ENCODE measurements around the gene ANKRD44. TPM values are rescaled to one million over a fixed set of nuclear protein-coding genes. Genes with fewer than 3 reads are reported as not detected.
"Not testable (repeated sequence)": the region's sequence is repeated elsewhere in the genome, so short reads cannot be mapped to it uniquely, and the experiment has no call there.

ANKRD44 gene
- 10 to 100 TPM; 20.4 to 36.3 (median 25.8) TPM for polyA plus RNA-seq (ENCODE audit: insufficient read depth in 1 of 5, insufficient read length in 5 of 5, low replicate concordance in 1 of 5)
- long read RNA-seq, donor 1, full-length matches to known transcripts = 2 of 2 reads
- long read RNA-seq, donor 1, partial matches to known transcripts = 0 of 2 reads
- long read RNA-seq, donor 1, other reads (novel, unspliced or antisense) = 0 of 2 reads
- long read RNA-seq, donor 2, partial matches to known transcripts = 0 of 2 reads
- long read RNA-seq, donor 2, other reads (novel, unspliced or antisense) = 0 of 2 reads
- long read RNA-seq, donor 3, full-length matches to known transcripts = 2 of 2 reads
- long read RNA-seq, donor 3, partial matches to known transcripts = 0 of 2 reads
- long read RNA-seq, donor 3, other reads (novel, unspliced or antisense) = 0 of 2 reads
- long read RNA-seq, donor 4, full-length matches to known transcripts = 2 of 2 reads
- long read RNA-seq, donor 4, partial matches to known transcripts = 0 of 2 reads
- long read RNA-seq, donor 4, other reads (novel, unspliced or antisense) = 0 of 2 reads
- long read RNA-seq, donor 5, full-length matches to known transcripts = 2 of 2 reads
- long read RNA-seq, donor 5, partial matches to known transcripts = 0 of 2 reads
- long read RNA-seq, donor 5, other reads (novel, unspliced or antisense) = 0 of 2 reads
- long read RNA-seq, donor 6 = 0 reads
- long read RNA-seq, donor 7 = 0 reads
- long read RNA-seq, donor 8 = 0 reads

DNA sequence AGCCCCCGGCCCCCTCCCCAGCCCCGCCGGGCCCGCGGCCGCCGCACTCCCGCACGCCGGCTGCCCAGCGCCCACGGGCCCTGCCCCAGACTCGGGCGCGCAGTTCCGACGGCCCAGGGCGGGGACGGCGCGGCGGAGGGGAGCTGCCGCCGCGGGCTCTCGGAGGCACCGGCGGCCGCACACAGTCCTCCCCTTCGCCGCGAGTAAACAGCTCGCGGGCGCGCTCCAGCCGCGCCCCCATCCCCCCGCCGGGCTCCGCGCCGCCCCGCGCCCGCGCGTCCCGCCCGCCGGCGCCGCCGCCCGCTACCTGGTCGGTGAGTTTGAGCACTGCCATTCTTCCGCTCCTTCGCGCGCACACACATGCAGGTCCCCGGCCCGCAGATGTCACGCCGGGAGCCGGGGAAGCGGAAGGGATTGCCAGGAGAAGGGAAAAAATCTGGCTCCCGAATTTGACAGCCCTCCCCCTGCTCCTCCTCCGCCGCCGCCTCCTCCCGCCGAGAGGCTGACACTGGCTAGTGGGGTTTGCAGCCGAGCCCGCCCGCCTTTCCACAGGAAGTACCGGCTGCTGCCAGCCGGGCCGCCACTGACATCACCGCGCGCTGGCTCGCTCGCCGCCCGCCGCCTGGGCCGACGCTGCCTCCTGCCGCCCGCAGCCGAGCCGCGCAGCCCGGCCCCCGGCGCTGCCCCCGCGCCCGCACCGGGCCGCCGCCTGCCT is at the start of gene ANKRD44:
Gene ANKRD44 (minus strand): TSS at position 510 of the 715 bp plus-strand sequence. CDS start 176 bp downstream, at position 334.
- DNase-seq = peak; percentile 80 to 85

DNA sequence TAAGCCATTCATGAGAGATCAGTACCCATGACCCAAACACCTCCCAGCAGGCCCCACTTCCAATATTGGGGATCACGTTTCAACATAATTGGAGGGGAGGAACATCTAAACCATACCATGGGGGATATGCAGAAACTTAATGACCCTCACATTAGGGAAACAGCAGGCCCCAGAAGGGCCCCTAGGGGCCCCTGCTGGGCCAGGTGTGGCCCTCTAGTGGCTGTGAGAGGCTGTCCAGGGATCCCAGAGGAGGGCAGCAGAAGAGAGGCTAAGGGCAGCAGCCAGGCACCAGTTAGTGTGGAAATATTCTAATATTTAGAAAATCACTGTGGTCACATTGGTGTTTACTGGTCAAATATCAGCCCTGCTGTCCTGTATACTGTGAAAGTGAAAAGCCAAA is 49.3 kb upstream of the ANKRD44 start:
- DNase-seq = no peak

DNA sequence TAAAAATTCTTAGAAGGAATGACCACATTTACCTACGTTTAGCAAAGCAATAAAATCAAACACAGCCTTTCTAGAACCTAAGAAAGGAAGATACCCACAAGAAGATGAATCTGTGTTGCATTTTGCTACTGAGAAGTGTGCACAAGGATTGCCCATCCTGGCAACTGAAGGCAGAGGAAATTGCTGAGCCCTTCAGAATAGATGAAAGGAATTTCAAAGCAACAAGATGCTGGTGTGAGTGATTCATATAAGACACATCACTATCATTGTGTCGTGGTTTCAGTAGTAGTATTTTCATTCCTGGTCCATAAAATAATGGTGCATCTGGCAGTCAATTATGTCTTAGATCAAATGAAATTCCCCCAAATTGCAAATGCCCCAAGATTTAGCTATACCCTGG is 48.4 kb upstream of the ANKRD44 start:
- no peak for DNase-seq

DNA sequence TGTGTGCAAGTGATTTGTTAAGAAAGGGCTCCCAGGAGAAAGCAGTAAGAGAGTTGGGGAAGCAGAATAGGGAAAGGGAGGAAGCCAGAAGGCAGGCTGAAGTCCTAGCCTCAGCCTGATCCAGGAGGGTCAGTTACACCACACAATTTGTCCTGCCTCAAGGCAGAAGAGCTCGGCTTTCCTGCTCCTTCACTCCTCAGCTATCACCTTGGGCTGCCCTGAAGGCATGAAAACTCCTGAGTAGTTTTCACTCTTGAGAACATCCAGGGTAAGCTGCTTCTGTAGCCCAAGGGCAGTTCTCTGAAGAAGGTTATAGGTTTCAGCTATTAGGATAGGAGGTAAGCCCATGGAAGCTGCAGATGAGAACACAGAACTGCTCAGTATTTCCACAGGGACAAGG is 47.4 kb upstream of the ANKRD44 start:
- DNase-seq = no peak

DNA sequence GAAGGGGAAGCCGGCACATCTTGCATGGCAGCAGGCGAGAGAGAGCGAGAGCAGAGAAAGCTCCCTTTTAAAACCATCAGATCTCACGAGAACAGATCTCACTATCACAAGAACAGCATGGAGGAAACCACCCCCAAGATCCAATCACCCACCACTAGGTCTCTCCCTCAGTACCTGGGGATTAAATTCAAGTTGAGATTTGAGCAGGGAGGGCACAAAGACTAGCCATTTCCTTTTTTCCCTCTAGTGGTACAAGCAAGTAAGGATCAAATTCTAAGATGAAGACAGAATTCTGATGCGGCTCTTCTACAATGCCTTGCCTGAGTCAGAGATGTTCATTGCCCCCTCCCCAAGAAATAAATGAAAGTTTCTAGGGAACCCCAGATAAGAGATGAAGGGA is 45.6 kb upstream of the ANKRD44 start:
- no peak for DNase-seq

DNA sequence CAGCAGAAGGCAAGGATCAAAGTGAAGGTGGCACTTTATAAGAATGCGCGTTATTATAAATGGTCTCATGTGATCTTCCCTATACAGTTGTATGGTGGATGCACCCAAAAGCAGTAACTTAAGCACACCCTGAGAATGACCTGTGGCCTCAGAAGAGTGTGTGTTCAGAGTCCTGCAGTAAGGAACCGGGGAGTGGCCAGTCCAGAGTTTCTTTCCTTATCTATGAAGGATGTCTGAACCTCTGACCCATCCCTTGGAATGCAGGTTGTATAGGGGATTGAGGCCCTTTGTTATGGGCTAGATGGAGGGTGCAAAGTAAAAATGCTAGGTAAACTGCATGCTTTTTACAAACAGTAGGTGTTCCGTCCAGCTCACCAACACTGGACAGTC is 43.6 kb upstream of the ANKRD44 start:
- DNase-seq = no peak

DNA sequence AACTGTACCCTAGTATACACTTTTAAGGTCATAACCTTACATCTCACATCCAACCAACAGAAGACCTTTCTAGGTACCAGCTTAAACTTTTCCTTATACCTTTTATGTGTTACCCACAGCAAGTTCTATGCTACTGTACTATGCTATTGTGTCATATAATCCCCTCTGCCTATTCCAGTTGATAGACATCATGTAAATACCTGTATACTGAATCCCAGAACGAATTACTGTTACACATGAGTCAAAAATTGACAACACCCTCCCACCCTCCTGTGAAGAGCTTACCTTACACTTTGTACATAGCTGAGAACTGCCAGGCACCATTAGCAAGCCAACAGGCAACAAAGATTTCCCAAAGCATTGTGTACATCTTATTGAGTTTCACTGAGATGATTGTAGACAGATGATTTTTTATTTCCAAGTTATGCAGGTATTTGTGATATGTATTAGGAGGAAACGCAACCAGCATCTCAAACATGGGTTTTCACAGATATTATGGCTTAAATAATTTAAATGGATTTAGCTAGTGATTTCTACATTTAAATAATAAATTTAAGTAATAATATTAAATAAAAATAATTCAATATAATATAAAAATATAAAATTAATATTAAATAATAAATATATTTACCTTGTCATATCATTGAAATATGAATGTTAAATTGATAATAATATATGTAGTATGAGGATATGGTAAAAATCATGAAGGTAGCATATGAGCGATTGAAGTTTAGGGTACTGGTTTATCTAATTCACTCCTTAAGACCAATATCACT is 43.0 kb upstream of the ANKRD44 start:
- DNase-seq = no peak

DNA sequence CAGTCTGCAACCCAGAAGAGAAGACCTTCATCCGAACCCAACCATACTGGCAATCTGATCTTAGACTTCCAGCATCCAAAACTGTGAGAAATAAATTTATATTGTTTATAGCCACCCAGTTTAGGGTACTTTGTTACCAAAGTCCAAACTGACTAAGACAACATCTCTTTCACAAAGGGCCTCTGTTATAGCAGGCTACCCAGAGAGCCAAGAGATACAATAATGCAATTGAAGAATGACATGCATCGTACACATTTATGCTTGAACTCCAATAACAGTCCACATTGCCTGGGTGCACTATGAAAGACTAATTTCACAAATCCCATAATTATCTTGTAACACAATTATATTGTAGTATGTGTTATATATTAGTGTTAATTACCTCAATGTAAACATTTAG is 39.1 kb upstream of the ANKRD44 start:
- no peak for DNase-seq

DNA sequence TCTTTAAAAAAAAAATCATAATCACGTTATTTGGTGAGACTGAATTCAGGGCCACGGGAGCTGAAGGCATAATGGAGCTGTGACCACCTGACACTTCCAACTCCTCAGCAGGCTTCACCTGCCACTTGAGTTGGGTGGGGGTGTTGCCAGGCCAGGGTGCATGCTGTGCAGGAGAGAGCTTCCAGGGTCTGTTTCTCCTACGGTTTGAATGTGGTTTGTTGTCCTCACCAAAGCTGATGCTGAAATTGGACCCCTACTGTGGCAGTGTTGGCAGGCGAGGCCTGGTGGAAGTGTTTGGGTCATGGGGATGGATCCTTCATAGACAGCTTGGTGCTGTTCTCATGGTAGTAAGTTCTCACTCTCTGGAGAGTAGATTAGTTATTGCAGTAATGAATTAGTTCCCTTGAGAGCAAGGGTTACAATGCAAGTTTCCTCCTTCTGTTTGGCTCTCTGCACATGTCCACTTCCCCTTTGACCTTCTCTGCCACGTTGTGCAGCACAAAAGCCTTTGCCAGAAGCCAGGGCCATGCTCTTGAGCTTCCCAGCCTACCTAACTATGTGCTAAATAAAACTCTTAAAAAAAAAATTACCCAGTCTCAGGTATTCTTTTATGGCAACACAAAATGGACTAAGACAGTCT is 38.3 kb upstream of the ANKRD44 start:
- DNase-seq = no peak

DNA sequence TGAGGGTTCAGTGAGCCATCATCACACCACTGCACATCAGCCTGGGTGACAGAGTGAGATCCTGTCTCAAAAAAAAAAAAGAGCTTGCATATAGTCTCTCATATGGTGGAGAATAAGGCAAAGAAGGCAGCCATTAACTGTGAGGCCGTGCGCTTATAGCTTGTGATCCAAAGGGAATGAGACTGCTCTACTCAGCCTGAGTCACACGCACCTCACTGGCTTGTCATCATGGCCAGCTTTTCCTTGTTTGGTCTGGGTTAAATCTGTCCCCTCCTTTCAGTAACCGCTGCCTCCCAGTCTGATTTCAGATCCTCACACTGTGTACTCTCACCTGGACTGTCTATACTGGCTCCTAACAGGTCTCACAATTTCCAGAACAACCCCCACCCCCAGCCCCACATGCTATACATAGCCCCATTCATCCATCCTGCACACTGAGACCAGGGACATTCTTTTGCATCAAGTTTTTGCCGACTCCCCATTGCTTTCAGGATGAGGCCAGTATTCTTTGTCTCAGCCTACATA is 35.3 kb upstream of the ANKRD44 start:
- DNase-seq = no peak

DNA sequence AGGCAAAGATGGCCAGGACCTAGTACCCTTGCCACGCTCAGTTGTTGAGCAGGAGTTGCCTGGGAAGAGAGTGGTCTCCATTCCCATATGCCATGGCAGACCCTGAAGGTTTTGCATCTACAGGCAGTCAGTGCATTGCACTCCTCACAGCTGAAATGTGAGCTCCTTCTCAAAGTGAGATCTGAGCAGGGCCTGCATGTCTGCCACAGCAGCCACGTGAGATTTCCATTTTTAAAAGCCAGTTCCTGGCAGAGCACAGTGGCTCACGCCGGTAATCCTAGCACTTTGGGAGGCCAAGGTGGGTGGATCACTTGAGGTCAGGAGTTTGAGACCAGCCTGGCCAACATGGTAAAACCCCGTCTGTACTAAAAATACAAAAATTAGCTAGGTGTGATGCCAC is 33.4 kb upstream of the ANKRD44 start:
- DNase-seq = not testable (repeated sequence)

DNA sequence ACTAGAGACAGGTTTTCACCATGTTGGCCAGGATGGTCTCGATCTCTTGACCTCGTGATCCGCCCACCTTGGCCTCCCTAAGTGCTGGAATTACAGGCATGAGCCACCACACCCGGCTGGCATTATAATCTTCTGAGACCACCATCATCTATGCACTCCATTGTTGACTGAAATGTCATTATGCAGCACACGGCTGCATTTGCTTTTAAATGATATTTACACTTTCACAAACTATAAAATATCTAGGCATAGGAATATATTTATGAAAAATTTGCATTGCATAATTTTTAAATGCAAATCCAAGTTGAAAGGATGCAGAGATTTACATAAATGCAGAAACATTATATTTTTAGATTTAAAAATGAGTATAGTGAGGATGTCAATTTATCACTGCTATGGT is 30.0 kb upstream of the ANKRD44 start:
- no peak for DNase-seq

DNA sequence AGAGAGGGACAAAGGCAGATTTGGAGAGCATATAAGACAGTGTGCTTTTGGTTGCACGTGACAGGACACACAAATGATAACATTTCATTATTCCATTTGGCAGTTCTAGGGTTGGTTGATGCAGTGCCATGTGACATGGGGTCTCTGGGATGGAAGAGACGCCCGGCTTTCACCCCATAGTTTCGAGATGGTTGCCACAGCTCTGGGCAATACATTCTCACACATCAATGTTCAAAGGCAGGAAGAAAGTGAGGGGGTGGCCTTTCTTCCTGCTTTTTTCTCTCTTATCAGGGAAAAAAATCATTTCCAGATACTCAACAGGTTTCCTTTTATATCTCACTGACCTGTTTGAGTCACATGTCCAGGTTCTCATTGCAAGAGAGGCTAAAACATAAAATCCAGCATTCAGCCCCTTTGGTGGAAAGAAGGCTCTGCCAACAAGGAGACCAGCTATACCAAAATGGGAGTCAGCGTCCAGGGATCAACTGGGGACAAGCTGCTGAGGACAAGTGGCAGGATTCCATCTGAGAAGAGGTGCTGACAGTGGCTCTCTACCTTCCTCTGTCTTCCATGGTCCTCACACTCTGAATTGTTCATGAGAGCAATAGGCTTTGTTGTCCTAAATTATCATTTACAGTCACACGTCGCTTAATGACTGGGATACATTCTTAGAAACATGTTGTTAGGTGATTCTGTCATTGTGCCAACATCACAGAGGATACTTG is 29.1 kb upstream of the ANKRD44 start:
- DNase-seq = no peak

DNA sequence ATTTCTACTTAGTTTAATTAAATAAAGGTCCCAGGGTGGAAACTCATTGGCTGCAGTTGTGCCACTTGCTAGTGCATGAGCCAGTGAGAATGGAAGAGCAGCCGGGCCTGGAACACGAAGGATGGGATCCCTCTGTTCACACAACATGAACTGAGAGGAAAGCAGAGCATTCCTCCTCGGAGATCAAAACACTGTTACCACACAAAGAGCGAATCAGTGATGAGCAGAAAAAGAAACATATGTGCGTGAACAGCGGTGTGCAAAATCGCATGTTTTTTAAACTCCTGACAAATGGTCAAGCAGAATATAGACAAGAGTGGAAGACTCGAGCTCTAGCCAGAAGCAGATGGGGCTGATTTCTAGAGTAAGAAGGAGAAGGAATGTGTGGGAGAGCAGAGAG is 28.4 kb upstream of the ANKRD44 start:
- DNase-seq = no peak

DNA sequence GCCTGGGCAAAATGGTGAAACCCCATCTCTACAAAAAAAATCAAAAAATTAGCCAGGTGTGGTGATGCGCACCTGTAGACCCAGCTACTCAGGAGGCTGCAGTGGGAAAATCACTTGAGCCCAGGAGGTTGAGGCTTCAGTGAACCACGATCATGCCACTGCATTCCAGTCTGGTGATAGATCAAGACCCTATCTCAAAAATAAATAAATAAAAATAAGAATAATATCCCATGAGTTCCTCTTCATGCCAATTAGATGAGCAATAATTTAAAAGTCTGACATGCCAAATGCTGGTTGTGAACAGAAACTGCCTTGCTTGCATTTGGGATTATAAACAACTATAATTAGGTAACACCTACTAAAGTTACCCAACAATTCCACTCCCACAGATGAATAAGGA is 22.1 kb upstream of the ANKRD44 start:
- DNase-seq = no peak

DNA sequence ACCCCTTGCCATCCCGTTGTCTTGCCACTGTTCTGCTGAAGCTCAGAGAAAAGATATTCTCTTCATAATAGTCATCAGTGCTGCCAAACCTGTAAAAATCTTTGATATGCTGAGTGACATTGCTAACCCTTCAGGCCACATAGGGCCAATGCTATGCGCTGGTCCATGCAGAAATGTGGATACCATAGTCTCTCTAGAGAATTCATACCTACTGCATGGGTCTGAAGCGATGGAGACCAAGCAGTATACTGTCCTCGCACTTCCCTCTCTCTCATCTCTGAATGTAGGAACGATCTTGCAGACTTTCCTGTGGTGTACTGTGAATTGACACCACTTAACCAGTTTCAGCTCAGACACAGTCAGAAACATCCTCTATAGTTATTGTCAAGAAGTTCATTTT is 17.9 kb upstream of the ANKRD44 start:
- no peak for DNase-seq

DNA sequence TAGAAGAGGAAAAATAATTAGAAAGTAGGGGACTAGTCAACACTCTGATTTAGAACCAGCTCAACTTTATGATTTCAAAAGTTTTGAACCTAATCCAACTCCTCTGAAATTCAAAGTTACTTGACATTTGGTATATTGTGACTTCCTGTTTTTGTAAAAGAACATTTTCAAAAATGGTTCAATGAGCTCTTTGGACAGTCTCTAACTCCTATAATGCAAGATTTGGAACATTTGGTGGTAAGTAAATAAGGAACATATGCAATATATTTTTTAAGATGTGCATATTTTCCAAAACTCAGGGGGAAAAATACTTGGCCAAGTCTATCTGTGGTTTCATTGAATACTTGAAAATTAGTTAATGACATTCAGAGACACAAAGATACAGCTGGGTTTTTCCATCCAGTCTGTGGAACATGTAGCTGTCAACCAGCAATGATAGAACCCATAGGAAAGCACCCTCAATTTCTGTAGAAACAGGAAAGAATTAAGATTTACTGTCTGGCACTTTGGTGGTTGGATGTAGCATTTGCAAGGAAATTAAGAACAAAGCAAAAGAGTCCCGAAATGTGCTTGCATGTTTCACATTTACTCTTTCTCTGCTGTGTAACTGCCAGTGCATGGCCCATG is 17.0 kb upstream of the ANKRD44 start:
- no peak for DNase-seq

DNA sequence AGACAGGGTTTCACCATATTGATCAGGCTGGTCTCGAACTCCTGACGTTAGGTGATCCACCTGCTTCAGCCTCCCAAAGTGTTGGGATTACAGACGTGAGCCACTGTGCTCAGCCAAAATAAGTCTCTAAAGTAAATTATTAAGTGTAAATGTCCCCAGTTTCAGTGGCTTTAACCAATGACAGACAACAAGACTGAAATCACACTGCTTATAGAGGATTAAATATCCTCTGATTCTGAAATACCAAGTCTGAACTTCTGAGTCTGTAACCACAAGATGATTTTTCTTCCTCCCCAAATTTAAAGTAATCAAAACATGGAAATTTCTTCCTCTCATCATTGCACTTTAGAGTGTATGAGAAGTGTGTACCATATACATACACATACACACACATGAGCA is 16.5 kb upstream of the ANKRD44 start:
- no peak for DNase-seq

DNA sequence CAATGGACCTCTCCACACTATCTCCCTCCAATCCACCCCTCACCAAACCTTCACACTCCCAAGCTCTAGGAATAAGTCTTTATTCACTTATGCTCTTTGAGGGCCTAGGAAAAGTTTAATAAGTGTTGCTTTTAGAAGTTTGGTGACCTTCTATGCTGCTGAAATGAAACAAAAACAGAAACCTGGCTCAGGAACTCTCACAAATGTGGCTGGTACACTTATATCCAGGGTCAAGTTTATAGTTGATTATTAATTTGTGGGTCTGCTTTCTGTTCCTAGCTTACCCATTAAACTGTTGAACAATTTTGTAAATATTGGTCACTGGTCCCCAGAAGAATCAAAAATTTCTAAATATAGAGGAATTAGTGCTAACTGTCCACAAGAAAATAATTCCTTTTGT is 14.2 kb upstream of the ANKRD44 start:
- DNase-seq = no peak

All from right lung (tissue), 10 donors.